Kidney epithelial cell (primary cell): ENCODE data around the gene MAS1L. TPM values are rescaled to one million over a fixed set of nuclear protein-coding genes. Genes with fewer than 3 reads are reported as not detected.
"Not testable (repeated sequence)": the region's sequence is repeated elsewhere in the genome, so short reads cannot be mapped to it uniquely, and the experiment has no call there.

Source experiments
- DNase-seq: peaks from one replicate; pipeline ENCODE4 v3.0.0-alpha.2; 2010; ENCODE audit warnings: low read depth
- H3K27me3 ChIP-seq: 2 replicates; pipeline ENCODE4 v1.6.0; 2011; ENCODE audit warnings: low read length; ENCODE audit not compliant: control insufficient read depth, insufficient read depth
- H3K36me3 ChIP-seq: 2 replicates; pipeline ENCODE4 v1.5.1; 2011; ENCODE audit warnings: low read length; ENCODE audit not compliant: control insufficient read depth, insufficient read depth
- H3K4me3 ChIP-seq: 2 replicates; pipeline ENCODE4 v1.5.1; 2011; ENCODE audit warnings: low read depth, mild to moderate bottlenecking, control low read depth, low read length
- total RNA-seq: library from RNA; depleted of rRNA; stranded (reverse); fragments of >200 nt; gene quantifications from 2 replicates; pipeline ENCODE4 v1.2.3, GENCODE V29; 2015
- TF ChIP-seq, protein P1 (sequence below): IDR thresholded peaks from 2 replicates; pipeline ENCODE4 v1.5.1; 2011; ENCODE audit warnings: mild to moderate bottlenecking, moderate library complexity, low read length, control low read depth, inconsistent platforms; ENCODE audit not compliant: insufficient read depth, poor library complexity, severe bottlenecking

Gene MAS1L
- total RNA-seq, 1 donor from 2014 or later: not detected

GRCh38 chr6:29451471-29452193, 36.1 kb downstream of the MAS1L start:
- Histone ChIP-seq H3K36me3 (no peaks in the 10 kb centered on the region), H3K4me3 (no peak overlapping the region), H3K27me3 (no peaks in the 10 kb centered on the region)
- no peak for DNase-seq
- TF ChIP-seq, protein P1, sequence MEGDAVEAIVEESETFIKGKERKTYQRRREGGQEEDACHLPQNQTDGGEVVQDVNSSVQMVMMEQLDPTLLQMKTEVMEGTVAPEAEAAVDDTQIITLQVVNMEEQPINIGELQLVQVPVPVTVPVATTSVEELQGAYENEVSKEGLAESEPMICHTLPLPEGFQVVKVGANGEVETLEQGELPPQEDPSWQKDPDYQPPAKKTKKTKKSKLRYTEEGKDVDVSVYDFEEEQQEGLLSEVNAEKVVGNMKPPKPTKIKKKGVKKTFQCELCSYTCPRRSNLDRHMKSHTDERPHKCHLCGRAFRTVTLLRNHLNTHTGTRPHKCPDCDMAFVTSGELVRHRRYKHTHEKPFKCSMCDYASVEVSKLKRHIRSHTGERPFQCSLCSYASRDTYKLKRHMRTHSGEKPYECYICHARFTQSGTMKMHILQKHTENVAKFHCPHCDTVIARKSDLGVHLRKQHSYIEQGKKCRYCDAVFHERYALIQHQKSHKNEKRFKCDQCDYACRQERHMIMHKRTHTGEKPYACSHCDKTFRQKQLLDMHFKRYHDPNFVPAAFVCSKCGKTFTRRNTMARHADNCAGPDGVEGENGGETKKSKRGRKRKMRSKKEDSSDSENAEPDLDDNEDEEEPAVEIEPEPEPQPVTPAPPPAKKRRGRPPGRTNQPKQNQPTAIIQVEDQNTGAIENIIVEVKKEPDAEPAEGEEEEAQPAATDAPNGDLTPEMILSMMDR: no peak

- Histone ChIP-seq H3K36me3 (no peaks in the 10 kb centered on the region), H3K27me3 (no peaks in the 10 kb centered on the region), H3K4me3 (no peak overlapping the region)
- no peak for DNase-seq
- TF ChIP-seq, protein P1: no peak
These were observed 40.1 kb downstream of the MAS1L start for GRCh38 chr6:29447670-29448069.

DNA sequence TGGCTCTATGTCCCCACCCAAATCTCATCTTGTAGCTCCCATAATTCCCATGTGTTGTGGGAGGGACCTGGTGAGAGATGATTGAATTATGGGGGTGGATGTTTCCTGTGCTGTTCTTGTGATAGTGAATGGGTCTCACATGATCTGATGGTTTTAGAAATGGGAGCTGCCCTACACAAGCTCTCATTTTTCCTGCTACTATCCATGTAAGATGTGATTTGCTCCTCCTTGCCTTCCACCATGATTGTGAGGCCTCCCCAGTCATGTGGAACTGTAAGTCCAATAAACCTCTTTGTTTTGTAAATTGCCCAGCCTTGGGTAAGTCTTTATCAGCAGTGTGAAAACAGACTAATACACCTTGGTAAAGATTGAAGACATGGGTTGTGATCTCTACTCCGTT, 43.7 kb downstream of the MAS1L start:
- not testable (repeated sequence) for DNase-seq, H3K4me3 ChIP-seq, H3K36me3 ChIP-seq, H3K27me3 ChIP-seq

DNA sequence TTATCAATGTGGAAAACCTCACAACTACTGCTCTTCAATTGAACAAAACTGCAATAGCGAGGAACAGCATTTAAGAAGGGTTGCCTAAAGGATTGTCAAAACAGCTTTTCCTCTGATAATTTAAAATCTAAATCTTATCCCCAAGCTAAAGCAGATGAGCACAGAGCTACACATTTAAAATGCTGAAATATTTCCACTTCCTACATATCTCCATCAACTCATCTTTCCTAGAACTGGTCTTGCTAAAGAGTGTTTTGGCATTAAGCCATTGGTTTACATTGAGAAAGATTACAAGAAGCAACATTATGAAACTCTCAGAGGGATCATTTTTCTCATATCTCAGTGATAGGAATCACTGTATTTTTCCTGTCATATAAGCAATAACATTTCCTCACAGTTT, 45.0 kb downstream of the MAS1L start:
- no peaks in the 10 kb centered on the region for H3K27me3 ChIP-seq
- TF ChIP-seq, protein P1: no peak
- H3K4me3 ChIP-seq: no peak overlapping the region
- H3K36me3 ChIP-seq: no peaks in the 10 kb centered on the region
- no peak for DNase-seq

GRCh38 chr6:29439006-29439405, 48.8 kb downstream of the MAS1L start, which contains the start of gene OR10C1:
Gene OR10C1 (plus strand): TSS chr6:29439306. CDS start chr6:29440016, 710 bp downstream.
- TF ChIP-seq, protein P1: no peak
- no peaks in the 10 kb centered on the region for H3K36me3 ChIP-seq
- no peak within 1 kb of the TSS for H3K4me3 ChIP-seq
- no peaks in the 10 kb centered on the region for H3K27me3 ChIP-seq
- no peak for DNase-seq

- H3K36me3 ChIP-seq, H3K4me3 ChIP-seq, H3K27me3 ChIP-seq, DNase-seq: not testable (repeated sequence)
These were observed 51.0 kb downstream of the MAS1L start for GRCh38 chr6:29436730-29437129.

Other genes with a start within 250 kb of the MAS1L start
- not detected in 2 replicates for gene OR14J1, start 186.3 kb downstream of the MAS1L start, total RNA-seq
- gene OR5V1, start 119.1 kb downstream of the MAS1L start, total RNA-seq: not detected in 2 replicates
- gene OR12D3, start 112.7 kb downstream of the MAS1L start, total RNA-seq: not detected in 2 replicates
- gene OR12D2, start 92.3 kb downstream of the MAS1L start, total RNA-seq: not detected in 2 replicates
- not detected in 2 replicates for gene OR12D1, start 73.0 kb downstream of the MAS1L start, total RNA-seq
- not detected in 2 replicates for gene OR10C1, start 48.6 kb downstream of the MAS1L start, total RNA-seq
- gene OR11A1, start 30.9 kb downstream of the MAS1L start, total RNA-seq: not detected in 2 replicates
- gene OR2H1, start 30.8 kb downstream of the MAS1L start, total RNA-seq: not detected in 2 replicates
- gene UBD, start 71.8 kb upstream of the MAS1L start, total RNA-seq: 7.3 and 9.4 TPM in 2 replicates
- not detected in 2 replicates for gene OR2H2, start 97.2 kb upstream of the MAS1L start, total RNA-seq
- gene GABBR1, start 145.2 kb upstream of the MAS1L start, total RNA-seq: 9.4 and 14.1 TPM in 2 replicates
- gene MOG, start 169.1 kb upstream of the MAS1L start, total RNA-seq: not detected in 2 replicates
- gene ZFP57, start 193.2 kb upstream of the MAS1L start, total RNA-seq: 0.07 and 0.08 TPM in 2 replicates
- gene HLA-F, start 235.5 kb upstream of the MAS1L start, total RNA-seq: 9.0 TPM in 2 replicates